Rectal smooth muscle tissue (tissue), 1 donor: ENCODE results near the gene TTLL8.

ENCODE experiments used
- H3K27ac ChIP-seq: one replicate; pipeline ENCODE4 v1.7.0; 2013; ENCODE audit warnings: low read depth, low read length, inconsistent platforms
- H3K27me3 ChIP-seq: one replicate; pipeline ENCODE4 v1.7.0; 2013; ENCODE audit warnings: low read length; ENCODE audit not compliant: control insufficient read depth, insufficient read depth
- H3K36me3 ChIP-seq: one replicate; pipeline ENCODE4 v1.7.0; 2013; ENCODE audit warnings: low read length; ENCODE audit not compliant: control insufficient read depth, insufficient read depth
- H3K4me1 ChIP-seq: one replicate; pipeline ENCODE4 v1.7.0; 2013; ENCODE audit warnings: low read length; ENCODE audit not compliant: control insufficient read depth, insufficient read depth
- H3K4me3 ChIP-seq: one replicate; pipeline ENCODE4 v1.7.0; 2013; ENCODE audit warnings: low read length
- H3K9ac ChIP-seq: one replicate; pipeline ENCODE4 v1.7.0; 2013; ENCODE audit warnings: low read length

TTLL8 gene

GRCh38 chr22:50015451-50016307 lies 42.4 kb downstream of the TTLL8 start:
- no peaks in the 10 kb centered on the region for H3K36me3 ChIP-seq
- no peaks in the 10 kb centered on the region for H3K4me1 ChIP-seq
- no peak overlapping the region for H3K4me3 ChIP-seq

GRCh38 chr22:50014655-50015401 lies 43.3 kb downstream of the TTLL8 start:
- H3K4me1 ChIP-seq: no peaks in the 10 kb centered on the region
- no peak overlapping the region for H3K27ac ChIP-seq
- peaks cover 29% of the 10 kb centered on the region for H3K27me3 ChIP-seq
- no peak overlapping the region for H3K9ac ChIP-seq
- H3K4me3 ChIP-seq: no peak overlapping the region
- H3K36me3 ChIP-seq: no peaks in the 10 kb centered on the region

More at GRCh38 chr22:50015451-50016307, 42.4 kb downstream of the TTLL8 start:
- Histone ChIP-seq H3K9ac (no peak overlapping the region), H3K27ac (no peak overlapping the region), H3K27me3 (peaks cover 25% of the 10 kb centered on the region)

- Histone ChIP-seq H3K4me1 (no peaks in the 10 kb centered on the region), H3K36me3 (no peaks in the 10 kb centered on the region), H3K27me3 (peaks cover 30% of the 10 kb centered on the region), H3K4me3 (no peak overlapping the region), H3K9ac (no peak overlapping the region), H3K27ac (no peak overlapping the region)
Observed at GRCh38 chr22:50014053-50014501, 44.0 kb downstream of the TTLL8 start.

GRCh38 chr22:50012211-50013181 lies 45.6 kb downstream of the TTLL8 start, which contains the start of gene IL17REL:
Gene IL17REL, minus strand, starts transcription at chr22:50012765. Its CDS starts 119 bp downstream, at chr22:50012646.
- no peak within 1 kb of the TSS for H3K4me3 ChIP-seq
- H3K9ac ChIP-seq: no peak within 1 kb of the TSS
- no peaks in the 10 kb centered on the region for H3K4me1 ChIP-seq
- no peak within 1 kb of the TSS for H3K27ac ChIP-seq
- no peaks in the 10 kb centered on the region for H3K36me3 ChIP-seq
- peaks cover 27% of the 10 kb centered on the region for H3K27me3 ChIP-seq

GRCh38 chr22:50011447-50012210 lies 46.5 kb downstream of the TTLL8 start:
- Histone ChIP-seq H3K36me3 (no peaks in the 10 kb centered on the region), H3K27ac (no peak overlapping the region), H3K27me3 (peaks cover 27% of the 10 kb centered on the region), H3K9ac (no peak overlapping the region), H3K4me1 (no peaks in the 10 kb centered on the region), H3K4me3 (no peak overlapping the region)

GRCh38 chr22:50010676-50011446 lies 47.2 kb downstream of the TTLL8 start:
- Histone ChIP-seq H3K27ac (no peak overlapping the region), H3K4me1 (no peaks in the 10 kb centered on the region), H3K9ac (no peak overlapping the region), H3K27me3 (peaks cover 27% of the 10 kb centered on the region), H3K4me3 (no peak overlapping the region), H3K36me3 (no peaks in the 10 kb centered on the region)

- H3K4me1 ChIP-seq: no peaks in the 10 kb centered on the region
- H3K36me3 ChIP-seq: no peaks in the 10 kb centered on the region
- no peak overlapping the region for H3K4me3 ChIP-seq
- peaks cover 26% of the 10 kb centered on the region for H3K27me3 ChIP-seq
- no peak overlapping the region for H3K9ac ChIP-seq
- H3K27ac ChIP-seq: no peak overlapping the region
Observed at GRCh38 chr22:50009765-50010675, 48.1 kb downstream of the TTLL8 start.

- Histone ChIP-seq H3K27me3 (peaks cover 18% of the 10 kb centered on the region), H3K4me3 (no peak overlapping the region), H3K4me1 (no peaks in the 10 kb centered on the region), H3K27ac (no peak overlapping the region), H3K9ac (no peak overlapping the region), H3K36me3 (no peaks in the 10 kb centered on the region)
Observed at GRCh38 chr22:50009251-50009650, 48.8 kb downstream of the TTLL8 start.

- Histone ChIP-seq H3K4me3 (no peak overlapping the region), H3K27ac (no peak overlapping the region), H3K4me1 (no peaks in the 10 kb centered on the region), H3K27me3 (peaks cover 13% of the 10 kb centered on the region), H3K36me3 (no peaks in the 10 kb centered on the region), H3K9ac (no peak overlapping the region)
Observed at GRCh38 chr22:50008151-50009040, 49.7 kb downstream of the TTLL8 start.
